Tibial artery (tissue), 4 donors: ENCODE measurements around the gene GABRR2.

Source experiments
- DNase-seq, 2 donors: peaks; one replicate each; pipeline ENCODE4 v3.0.0-alpha.2; 2019
- H3K27ac ChIP-seq, 2 donors: fragments of 200-600 bp; sonication (generic) in 1 of 2; 1 replicate in 1 of 2; 2 replicates in 1 of 2; pipeline ENCODE4 v1.5.1; 2018 to 2019; ENCODE audit warnings: mild to moderate bottlenecking in 1 of 2
- H3K27me3 ChIP-seq, 2 donors: fragments of 200-600 bp; sonication (generic) in 1 of 2; one replicate each; pipeline versions ENCODE4 v1.5.1 to v1.6.0; 2016 to 2019
- H3K36me3 ChIP-seq, 3 donors: fragments of 200-600 bp; sonication (generic) in 2 of 3; one replicate each; pipeline ENCODE4 v1.5.1; 2016 to 2019; ENCODE audit warnings: mild to moderate bottlenecking in 2 of 3
- H3K4me1 ChIP-seq, 4 donors: fragments of 200-600 bp; sonication (generic) in 2 of 4; 1 replicate in 3 of 4; 2 replicates in 1 of 4; pipeline ENCODE4 v1.5.1; 2016 to 2019
- H3K4me3 ChIP-seq, 2 donors: fragments of 200-600 bp; sonication (generic) in 1 of 2; 1 replicate in 1 of 2; 2 replicates in 1 of 2; pipeline ENCODE4 v1.5.1; 2018 to 2019; ENCODE audit warnings: mild to moderate bottlenecking in 2 of 2
- H3K9me3 ChIP-seq, 3 donors: fragments of 200-600 bp; sonication (generic) in 1 of 3; one replicate each; pipeline ENCODE4 v1.5.1; 2016 to 2019
- intact Hi-C: fragments of 100-400 bp; cut with DNase I; formaldehyde crosslinking; loops from one replicate; pipeline ENCODE4 v1.15.0; 2023; ENCODE audit warnings: low total_unique reads
- TF ChIP-seq, protein P1 (sequence below), 2 experiments: fragments of 200-600 bp in 1 of 2; fragments of 450-650 bp in 1 of 2; IDR thresholded peaks; one replicate each; pipeline ENCODE4 v1.5.1; 2017 to 2019; ENCODE audit warnings: antibody characterized with exemption in 2 of 2, mild to moderate bottlenecking in 1 of 2, moderate library complexity in 1 of 2

GABRR2 gene

DNA sequence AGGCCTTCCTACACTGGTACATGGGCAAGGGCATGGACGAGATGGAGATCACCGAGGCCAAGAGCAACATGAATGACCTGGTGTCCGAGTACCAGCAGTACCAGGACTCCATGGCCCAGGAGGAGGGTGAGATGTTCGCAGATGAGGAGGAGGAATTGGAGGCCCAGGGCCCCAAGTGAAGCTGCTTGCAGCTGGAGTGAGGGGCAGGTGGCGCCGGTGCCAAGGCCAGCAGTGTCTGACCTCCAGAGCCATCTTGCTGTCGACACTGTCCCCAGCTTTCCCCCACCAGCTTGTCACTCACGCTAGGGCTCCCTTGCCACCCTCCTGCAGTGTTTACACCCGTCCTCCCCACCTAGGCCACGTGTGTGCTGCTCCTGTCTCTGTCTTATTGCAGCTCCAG is 12.2 kb downstream of the GABRR2 start:
- Histone ChIP-seq H3K36me3 (no peaks in the 10 kb centered on the region), H3K9me3 (no peaks in the 10 kb centered on the region), H3K4me3 (no peak overlapping the region), H3K27me3 (no peaks in the 10 kb centered on the region), H3K27ac (no peak overlapping the region), H3K4me1 (peaks cover 0 to 13% (median 11%) of the 10 kb centered on the region in 4 donors)
- intact Hi-C loops = no loop called here
- TF ChIP-seq, protein P1, sequence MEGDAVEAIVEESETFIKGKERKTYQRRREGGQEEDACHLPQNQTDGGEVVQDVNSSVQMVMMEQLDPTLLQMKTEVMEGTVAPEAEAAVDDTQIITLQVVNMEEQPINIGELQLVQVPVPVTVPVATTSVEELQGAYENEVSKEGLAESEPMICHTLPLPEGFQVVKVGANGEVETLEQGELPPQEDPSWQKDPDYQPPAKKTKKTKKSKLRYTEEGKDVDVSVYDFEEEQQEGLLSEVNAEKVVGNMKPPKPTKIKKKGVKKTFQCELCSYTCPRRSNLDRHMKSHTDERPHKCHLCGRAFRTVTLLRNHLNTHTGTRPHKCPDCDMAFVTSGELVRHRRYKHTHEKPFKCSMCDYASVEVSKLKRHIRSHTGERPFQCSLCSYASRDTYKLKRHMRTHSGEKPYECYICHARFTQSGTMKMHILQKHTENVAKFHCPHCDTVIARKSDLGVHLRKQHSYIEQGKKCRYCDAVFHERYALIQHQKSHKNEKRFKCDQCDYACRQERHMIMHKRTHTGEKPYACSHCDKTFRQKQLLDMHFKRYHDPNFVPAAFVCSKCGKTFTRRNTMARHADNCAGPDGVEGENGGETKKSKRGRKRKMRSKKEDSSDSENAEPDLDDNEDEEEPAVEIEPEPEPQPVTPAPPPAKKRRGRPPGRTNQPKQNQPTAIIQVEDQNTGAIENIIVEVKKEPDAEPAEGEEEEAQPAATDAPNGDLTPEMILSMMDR (IDR thresholded peaks at IDR 0.05) = no peak
- no peak for DNase-seq

DNA sequence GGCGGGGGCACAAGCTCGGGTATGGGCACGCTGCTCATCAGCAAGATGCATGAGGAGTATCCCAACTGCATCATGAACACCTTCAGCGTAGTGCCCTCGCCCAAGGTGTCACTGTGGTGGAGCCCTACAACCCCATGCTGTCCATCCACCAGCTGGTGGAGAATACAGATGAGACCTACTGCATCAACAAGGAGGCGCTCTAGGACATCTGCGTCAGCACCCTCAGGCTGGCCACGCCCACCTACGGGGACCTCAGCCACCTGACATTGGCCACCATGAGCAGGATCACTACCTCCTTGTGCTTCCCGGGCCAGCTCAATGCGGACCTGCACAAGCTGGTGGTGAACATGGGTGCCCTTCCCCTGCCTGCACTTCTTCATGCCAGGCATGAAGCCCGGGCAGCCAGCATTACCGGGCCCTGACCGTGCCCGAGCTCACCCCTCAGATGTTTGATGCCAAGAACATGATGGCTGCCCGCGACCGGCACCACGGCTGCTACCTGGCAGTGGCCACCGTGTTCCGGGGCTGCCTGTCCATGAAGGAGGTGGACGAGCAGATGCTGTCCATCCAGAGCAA is 12.8 kb downstream of the GABRR2 start:
- H3K4me1 ChIP-seq = peaks cover 0 to 20% (median 17%) of the 10 kb centered on the region in 4 donors
- TF ChIP-seq, protein P1 (IDR thresholded peaks at IDR 0.05) = no peak
- DNase-seq = no peak

DNA sequence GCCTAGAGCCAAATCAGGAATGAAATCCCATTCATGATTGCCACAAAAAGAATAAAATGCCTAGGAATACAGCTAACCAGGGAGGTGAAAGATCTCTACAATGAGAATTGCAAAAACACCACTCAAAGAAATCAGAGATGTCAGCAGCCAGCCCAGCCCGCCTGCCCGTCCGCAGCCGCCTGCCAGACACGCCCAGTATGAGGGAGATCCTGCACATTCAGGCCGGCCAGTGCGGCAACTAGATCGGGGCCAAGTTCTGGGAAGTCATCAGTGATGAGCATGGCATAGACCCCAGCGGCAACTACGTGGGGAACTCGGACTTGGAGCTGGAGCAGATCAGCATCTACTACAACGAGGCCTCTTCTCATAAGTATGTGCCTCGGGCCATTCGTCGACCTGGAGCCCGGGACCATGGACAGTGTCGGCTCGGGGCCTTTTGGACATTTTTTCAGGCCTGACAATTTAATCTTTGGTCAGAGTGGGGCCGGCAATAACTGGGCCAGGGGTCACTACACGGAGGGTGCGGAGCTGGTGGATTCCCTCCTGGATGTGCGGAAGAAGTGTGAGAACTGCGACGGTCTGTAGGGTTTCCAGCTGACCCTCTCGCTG is 13.4 kb downstream of the GABRR2 start:
- Histone ChIP-seq H3K27me3 (no peaks in the 10 kb centered on the region), H3K36me3 (no peaks in the 10 kb centered on the region), H3K4me1 (peaks cover 0 to 21% (median 20%) of the 10 kb centered on the region in 4 donors), H3K4me3 (no peak overlapping the region), H3K9me3 (no peaks in the 10 kb centered on the region), H3K27ac (no peak overlapping the region)
- DNase-seq = no peak
- TF ChIP-seq, protein P1 (IDR thresholded peaks at IDR 0.05) = no peak
- intact Hi-C loops = no loop called here

More for the DNA sequence above, 12.8 kb downstream of the GABRR2 start:
- Histone ChIP-seq H3K27me3 (no peaks in the 10 kb centered on the region), H3K4me3 (no peak overlapping the region), H3K36me3 (no peaks in the 10 kb centered on the region), H3K9me3 (no peaks in the 10 kb centered on the region), H3K27ac (no peak overlapping the region)
- intact Hi-C loops = no loop called here

DNA sequence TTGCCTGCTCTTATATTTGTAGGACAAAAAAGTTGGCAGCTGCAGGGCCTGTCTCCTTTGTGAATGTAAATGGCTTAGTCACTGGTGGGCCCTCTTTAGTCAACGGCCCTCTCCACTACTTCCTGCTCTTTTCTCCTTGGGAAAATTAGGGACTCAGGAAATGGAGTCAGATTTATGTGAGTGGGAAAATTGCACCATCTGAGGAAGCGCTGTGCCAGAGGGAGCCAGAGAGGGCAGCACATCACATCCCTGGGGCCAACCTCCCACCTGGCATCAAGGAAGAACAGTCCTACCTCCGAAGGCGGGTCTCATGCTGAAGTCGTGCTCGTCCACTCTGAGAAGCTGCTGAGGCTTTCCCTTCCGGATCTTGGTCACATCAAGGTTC is 15.6 kb downstream of the GABRR2 start:
- no peaks in the 10 kb centered on the region for H3K36me3 ChIP-seq
- TF ChIP-seq, protein P1 (IDR thresholded peaks at IDR 0.05) = no peak
- H3K4me1 ChIP-seq = peaks cover 0 to 21% (median 20%) of the 10 kb centered on the region in 4 donors
- intact Hi-C loops = no loop called here
- no peak overlapping the region for H3K4me3 ChIP-seq
- no peaks in the 10 kb centered on the region for H3K27me3 ChIP-seq
- H3K27ac ChIP-seq = no peak overlapping the region
- H3K9me3 ChIP-seq = no peaks in the 10 kb centered on the region
- no peak for DNase-seq

DNA sequence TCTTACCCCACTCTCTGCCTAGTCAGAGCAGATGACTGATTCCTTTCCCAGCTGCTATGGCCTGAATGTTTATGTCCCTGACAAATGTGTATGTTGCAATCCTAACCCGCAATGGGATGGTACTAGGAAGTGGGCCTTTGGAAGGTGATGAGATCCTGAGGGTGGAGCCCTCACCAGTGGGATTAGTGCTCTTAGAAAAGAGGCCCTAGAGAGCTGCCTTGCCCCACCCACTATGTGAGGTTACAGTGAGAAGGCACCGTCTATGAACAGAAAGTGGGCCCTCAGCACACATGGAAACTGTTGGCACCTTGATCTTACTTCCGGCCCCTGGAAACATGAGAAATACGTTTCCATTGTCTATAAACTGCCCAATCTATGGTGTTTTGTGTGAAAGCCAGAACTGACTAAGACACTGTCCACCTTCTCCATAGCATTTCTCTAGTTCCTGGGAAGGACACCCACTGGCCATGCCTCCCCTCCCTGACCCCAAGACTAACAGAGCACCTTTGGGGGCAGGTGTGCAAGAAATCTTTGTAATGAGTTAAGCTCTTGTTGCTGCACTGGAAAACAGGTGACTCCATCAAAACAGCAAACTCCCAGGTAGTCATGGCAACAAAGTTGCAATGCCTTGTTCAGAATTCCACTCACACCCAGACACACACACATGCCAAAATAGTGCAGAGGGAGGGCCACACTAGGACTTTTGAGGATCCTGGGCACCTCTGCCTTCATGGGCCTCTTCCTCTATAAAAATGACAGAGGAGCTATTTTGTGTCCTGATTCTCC is 16.2 kb downstream of the GABRR2 start:
- Histone ChIP-seq H3K9me3 (no peaks in the 10 kb centered on the region), H3K27ac (no peak overlapping the region), H3K27me3 (no peaks in the 10 kb centered on the region), H3K4me1 (peaks cover 0 to 21% (median 20%) of the 10 kb centered on the region in 4 donors), H3K4me3 (no peak overlapping the region), H3K36me3 (no peaks in the 10 kb centered on the region)
- TF ChIP-seq, protein P1 (IDR thresholded peaks at IDR 0.05) = no peak
- DNase-seq = no peak
- intact Hi-C loops = no loop called here
